GM21576 (cell line): ENCODE measurements around the gene LY86.

Experiments
- ATAC-seq: cut with Tn5 transposase; IDR thresholded peaks from one replicate; pipeline ENCODE4 v1.9.1; 2021; ENCODE audit warnings: mild to moderate bottlenecking, moderate library complexity; ENCODE audit not compliant: unreplicated experiment

Gene LY86

GRCh38 chr6:6569811-6570164 lies 18.7 kb upstream of the LY86 start:
- no peak for ATAC-seq

- ATAC-seq = no peak
These were observed 17.4 kb upstream of the LY86 start for GRCh38 chr6:6570929-6571671.

- no peak for ATAC-seq
These were observed 13.4 kb upstream of the LY86 start for GRCh38 chr6:6575143-6575542.

- no peak for ATAC-seq
These were observed 10.8 kb upstream of the LY86 start for GRCh38 chr6:6577735-6578134.

- ATAC-seq = no peak
These were observed 9.2 kb upstream of the LY86 start for GRCh38 chr6:6579281-6579680.

GRCh38 chr6:6580225-6580856 lies 8.2 kb upstream of the LY86 start:
- no peak for ATAC-seq

GRCh38 chr6:6581054-6581453 lies 7.5 kb upstream of the LY86 start:
- ATAC-seq = no peak

- ATAC-seq = no peak
These were observed 6.4 kb upstream of the LY86 start for GRCh38 chr6:6582131-6582530.

GRCh38 chr6:6583836-6584235 lies 4.7 kb upstream of the LY86 start:
- no peak for ATAC-seq

- peak; percentile 23 for ATAC-seq
These were observed 4.1 kb upstream of the LY86 start for GRCh38 chr6:6584310-6585002.

- no peak for ATAC-seq
These were observed 3.6 kb upstream of the LY86 start for GRCh38 chr6:6585003-6585311.

GRCh38 chr6:6586167-6586566 lies 2.4 kb upstream of the LY86 start:
- no peak for ATAC-seq

- peak; percentile 41 for ATAC-seq
These were observed 1.6 kb upstream of the LY86 start for GRCh38 chr6:6586671-6587526.

GRCh38 chr6:6587696-6588063 lies 840 bp upstream of the LY86 start:
- ATAC-seq = no peak

- no peak for ATAC-seq
These were observed 597 bp downstream of the LY86 start for GRCh38 chr6:6588924-6589709.

- ATAC-seq = no peak
These were observed 2.0 kb downstream of the LY86 start for GRCh38 chr6:6590530-6590929.

- ATAC-seq = peak; percentile 26
These were observed 3.4 kb downstream of the LY86 start for GRCh38 chr6:6591778-6592465.

GRCh38 chr6:6592826-6593475 lies 4.4 kb downstream of the LY86 start:
- ATAC-seq = no peak

- ATAC-seq = no peak
These were observed 5.4 kb downstream of the LY86 start for GRCh38 chr6:6593867-6594468.
